Breast epithelium (tissue), 3 donors: ENCODE data around the gene ANGPT4.

ENCODE experiments used
- CTCF ChIP-seq, 3 donors: fragments of 450-650 bp; IDR thresholded peaks; one replicate each; pipeline ENCODE4 v1.5.1; 2016 to 2017; ENCODE audit warnings: antibody characterized with exemption in 3 of 3, mild to moderate bottlenecking in 3 of 3, moderate library complexity in 3 of 3
- POLR2A ChIP-seq: fragments of 450-650 bp; IDR thresholded peaks from one replicate; pipeline ENCODE4 v1.6.1; 2016; ENCODE audit warnings: antibody characterized with exemption, mild to moderate bottlenecking, moderate library complexity
- POLR2AphosphoS5 ChIP-seq, 3 donors: sonication (generic); formaldehyde crosslinking; IDR thresholded peaks; one replicate each; pipeline ENCODE4 v1.6.1; 2017; ENCODE audit warnings: antibody characterized with exemption in 3 of 3

- TF ChIP-seq CTCF (IDR thresholded peaks at IDR 0.05) (no peak), POLR2A (no peak), POLR2AphosphoS5 (IDR thresholded peaks at IDR 0.05) (no peak)
Measured at GRCh38 chr20:836190-836589, 79.9 kb downstream of the ANGPT4 start.
